Stomach (tissue), 4 donors: ENCODE data around the gene MYO1H.

Experiments
- CTCF ChIP-seq, 7 experiments: fragments of 450-650 bp in 4 of 7; fragments of 200-600 bp in 3 of 7; sonication (generic) in 3 of 7; IDR thresholded peaks; one replicate each; pipeline ENCODE4 v1.5.1; 2016 to 2019; ENCODE audit warnings: antibody characterized with exemption in 7 of 7, control low read depth in 2 of 7, mild to moderate bottlenecking in 1 of 7
- POLR2A ChIP-seq, 4 donors: fragments of 450-650 bp; IDR thresholded peaks; one replicate each; pipeline ENCODE4 v1.6.1; 2016; ENCODE audit warnings: antibody characterized with exemption in 4 of 4, control low read depth in 2 of 4, mild to moderate bottlenecking in 1 of 4, moderate library complexity in 1 of 4
- POLR2AphosphoS5 ChIP-seq, 3 donors: sonication (generic); formaldehyde crosslinking; IDR thresholded peaks; one replicate each; pipeline ENCODE4 v1.6.1; 2016; ENCODE audit warnings: antibody characterized with exemption in 3 of 3

- TF ChIP-seq CTCF (IDR thresholded peaks at IDR 0.05) (no peak), POLR2AphosphoS5 (IDR thresholded peaks at IDR 0.05) (no peak), POLR2A (IDR thresholded peaks at IDR 0.05) (no peak)
These were observed 148.6 kb downstream of the MYO1H start for GRCh38 chr12:109496306-109496705.
